ENCODE results near the gene TRABD2A. TPM values are rescaled to one million over a fixed set of nuclear protein-coding genes. Genes with fewer than 3 reads are reported as not detected.

The TRABD2A gene
- total and polyA plus RNA-seq, 2 of the 13 experiments (the other 11 are each of a cell fraction or from before 2014, with no cell fraction given): 0.15 TPM; not detected in 1

DNA sequence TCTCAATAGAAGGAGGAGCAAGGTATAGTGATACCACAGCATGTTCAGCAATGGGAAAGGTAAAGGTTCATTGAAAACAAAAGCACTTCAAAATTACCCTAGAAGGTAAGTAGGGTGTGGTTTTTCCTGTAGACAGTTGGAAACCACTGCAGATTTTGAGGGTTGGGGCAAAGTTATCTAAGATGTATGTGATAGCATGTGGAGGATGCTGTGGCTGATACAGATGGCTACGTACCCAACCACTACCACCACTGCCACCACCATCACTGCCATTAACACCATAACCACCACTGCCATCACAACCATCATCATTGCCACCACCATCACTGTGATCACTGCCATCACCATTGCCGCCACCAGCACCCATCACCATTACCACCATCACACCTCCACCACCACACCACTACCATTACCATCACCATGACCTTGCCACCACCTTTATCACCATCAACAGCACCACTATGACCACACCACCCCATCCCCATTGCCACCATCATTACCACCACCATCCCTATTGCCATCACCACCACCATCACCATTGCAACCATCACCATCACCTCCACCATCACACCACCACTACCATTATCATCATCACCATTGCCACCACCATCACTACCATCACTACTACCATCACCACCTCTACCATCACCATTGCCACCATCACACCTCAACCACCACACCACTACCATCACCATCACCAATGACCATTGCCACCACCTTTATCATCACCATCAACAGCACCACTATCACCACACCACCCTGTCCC, 28.2 kb upstream of the TRABD2A start (continued):
- TF ChIP-seq CREM (IDR thresholded peaks at IDR 0.05) (no peak), CREM (CRISPR knock-in tag; IDR thresholded peaks at IDR 0.05) (no peak), MED1 (CRISPR knock-in tag; IDR thresholded peaks at IDR 0.05) (no peak), AKAP8 (CRISPR knock-in tag; IDR thresholded peaks at IDR 0.05) (no peak), POLR2G (IDR thresholded peaks at IDR 0.05; ENCODE audit: low read depth, low read length) (no peak), CBX1 (IDR thresholded peaks at IDR 0.05; ENCODE audit: low read depth) (no peak), ZNF841 (CRISPR knock-in tag; IDR thresholded peaks at IDR 0.05; ENCODE audit: borderline replicate concordance) (no peak), ZKSCAN8 (CRISPR knock-in tag; IDR thresholded peaks at IDR 0.05; ENCODE audit: borderline replicate concordance) (no peak), CHD2 (IDR thresholded peaks at IDR 0.05; ENCODE audit: low read depth, low read length) (no peak), FOXK2 (IDR thresholded peaks at IDR 0.05) (peak; percentile 37; the same call in 1 of the 2 replicates), ZNF121 (CRISPR knock-in tag; IDR thresholded peaks at IDR 0.05) (no peak), EHMT2 (IDR thresholded peaks at IDR 0.05; ENCODE audit: borderline replicate concordance, low read depth, low read length) (no peak), ZNF253 (CRISPR knock-in tag; IDR thresholded peaks at IDR 0.05; ENCODE audit: borderline replicate concordance) (no peak), ZNF552 (CRISPR knock-in tag; IDR thresholded peaks at IDR 0.05; ENCODE audit: borderline replicate concordance) (no peak), RAD51 (IDR thresholded peaks at IDR 0.05; ENCODE audit: borderline replicate concordance) (no peak), ATF7 (IDR thresholded peaks at IDR 0.05) (peak; percentile 29; the same call in 1 of the 2 replicates), ATF7 (CRISPR knock-in tag; IDR thresholded peaks at IDR 0.05) (no peak)
- TF ChIP-seq, protein P1, sequence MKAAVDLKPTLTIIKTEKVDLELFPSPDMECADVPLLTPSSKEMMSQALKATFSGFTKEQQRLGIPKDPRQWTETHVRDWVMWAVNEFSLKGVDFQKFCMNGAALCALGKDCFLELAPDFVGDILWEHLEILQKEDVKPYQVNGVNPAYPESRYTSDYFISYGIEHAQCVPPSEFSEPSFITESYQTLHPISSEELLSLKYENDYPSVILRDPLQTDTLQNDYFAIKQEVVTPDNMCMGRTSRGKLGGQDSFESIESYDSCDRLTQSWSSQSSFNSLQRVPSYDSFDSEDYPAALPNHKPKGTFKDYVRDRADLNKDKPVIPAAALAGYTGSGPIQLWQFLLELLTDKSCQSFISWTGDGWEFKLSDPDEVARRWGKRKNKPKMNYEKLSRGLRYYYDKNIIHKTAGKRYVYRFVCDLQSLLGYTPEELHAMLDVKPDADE (CRISPR knock-in tag; IDR thresholded peaks at IDR 0.05): no peak
- TF ChIP-seq, protein P2, sequence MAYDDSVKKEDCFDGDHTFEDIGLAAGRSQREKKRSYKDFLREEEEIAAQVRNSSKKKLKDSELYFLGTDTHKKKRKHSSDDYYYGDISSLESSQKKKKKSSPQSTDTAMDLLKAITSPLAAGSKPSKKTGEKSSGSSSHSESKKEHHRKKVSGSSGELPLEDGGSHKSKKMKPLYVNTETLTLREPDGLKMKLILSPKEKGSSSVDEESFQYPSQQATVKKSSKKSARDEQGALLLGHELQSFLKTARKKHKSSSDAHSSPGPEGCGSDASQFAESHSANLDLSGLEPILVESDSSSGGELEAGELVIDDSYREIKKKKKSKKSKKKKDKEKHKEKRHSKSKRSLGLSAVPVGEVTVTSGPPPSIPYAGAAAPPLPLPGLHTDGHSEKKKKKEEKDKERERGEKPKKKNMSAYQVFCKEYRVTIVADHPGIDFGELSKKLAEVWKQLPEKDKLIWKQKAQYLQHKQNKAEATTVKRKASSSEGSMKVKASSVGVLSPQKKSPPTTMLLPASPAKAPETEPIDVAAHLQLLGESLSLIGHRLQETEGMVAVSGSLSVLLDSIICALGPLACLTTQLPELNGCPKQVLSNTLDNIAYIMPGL (CRISPR knock-in tag; IDR thresholded peaks at IDR 0.05; ENCODE audit: borderline replicate concordance in 1 of 2, low read depth in 1 of 2): no peak
- TF ChIP-seq, protein P3, sequence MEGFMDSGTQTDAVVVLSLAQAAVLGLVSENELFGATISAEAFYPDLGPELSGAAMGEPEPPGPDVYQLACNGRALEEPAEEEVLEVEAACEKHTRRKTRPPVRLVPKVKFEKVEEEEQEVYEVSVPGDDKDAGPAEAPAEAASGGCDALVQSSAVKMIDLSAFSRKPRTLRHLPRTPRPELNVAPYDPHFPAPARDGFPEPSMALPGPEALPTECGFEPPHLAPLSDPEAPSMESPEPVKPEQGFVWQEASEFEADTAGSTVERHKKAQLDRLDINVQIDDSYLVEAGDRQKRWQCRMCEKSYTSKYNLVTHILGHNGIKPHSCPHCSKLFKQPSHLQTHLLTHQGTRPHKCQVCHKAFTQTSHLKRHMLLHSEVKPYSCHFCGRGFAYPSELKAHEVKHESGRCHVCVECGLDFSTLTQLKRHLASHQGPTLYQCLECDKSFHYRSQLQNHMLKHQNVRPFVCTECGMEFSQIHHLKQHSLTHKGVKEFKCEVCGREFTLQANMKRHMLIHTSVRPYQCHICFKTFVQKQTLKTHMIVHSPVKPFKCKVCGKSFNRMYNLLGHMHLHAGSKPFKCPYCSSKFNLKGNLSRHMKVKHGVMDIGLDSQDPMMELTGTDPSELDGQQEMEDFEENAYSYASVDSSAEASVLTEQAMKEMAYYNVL (CRISPR knock-in tag; IDR thresholded peaks at IDR 0.05; ENCODE audit: borderline replicate concordance): no peak
- TF ChIP-seq, protein P4, sequence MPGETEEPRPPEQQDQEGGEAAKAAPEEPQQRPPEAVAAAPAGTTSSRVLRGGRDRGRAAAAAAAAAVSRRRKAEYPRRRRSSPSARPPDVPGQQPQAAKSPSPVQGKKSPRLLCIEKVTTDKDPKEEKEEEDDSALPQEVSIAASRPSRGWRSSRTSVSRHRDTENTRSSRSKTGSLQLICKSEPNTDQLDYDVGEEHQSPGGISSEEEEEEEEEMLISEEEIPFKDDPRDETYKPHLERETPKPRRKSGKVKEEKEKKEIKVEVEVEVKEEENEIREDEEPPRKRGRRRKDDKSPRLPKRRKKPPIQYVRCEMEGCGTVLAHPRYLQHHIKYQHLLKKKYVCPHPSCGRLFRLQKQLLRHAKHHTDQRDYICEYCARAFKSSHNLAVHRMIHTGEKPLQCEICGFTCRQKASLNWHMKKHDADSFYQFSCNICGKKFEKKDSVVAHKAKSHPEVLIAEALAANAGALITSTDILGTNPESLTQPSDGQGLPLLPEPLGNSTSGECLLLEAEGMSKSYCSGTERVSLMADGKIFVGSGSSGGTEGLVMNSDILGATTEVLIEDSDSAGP (CRISPR knock-in tag; IDR thresholded peaks at IDR 0.05; ENCODE audit: borderline replicate concordance): no peak
- TF ChIP-seq, protein P5, sequence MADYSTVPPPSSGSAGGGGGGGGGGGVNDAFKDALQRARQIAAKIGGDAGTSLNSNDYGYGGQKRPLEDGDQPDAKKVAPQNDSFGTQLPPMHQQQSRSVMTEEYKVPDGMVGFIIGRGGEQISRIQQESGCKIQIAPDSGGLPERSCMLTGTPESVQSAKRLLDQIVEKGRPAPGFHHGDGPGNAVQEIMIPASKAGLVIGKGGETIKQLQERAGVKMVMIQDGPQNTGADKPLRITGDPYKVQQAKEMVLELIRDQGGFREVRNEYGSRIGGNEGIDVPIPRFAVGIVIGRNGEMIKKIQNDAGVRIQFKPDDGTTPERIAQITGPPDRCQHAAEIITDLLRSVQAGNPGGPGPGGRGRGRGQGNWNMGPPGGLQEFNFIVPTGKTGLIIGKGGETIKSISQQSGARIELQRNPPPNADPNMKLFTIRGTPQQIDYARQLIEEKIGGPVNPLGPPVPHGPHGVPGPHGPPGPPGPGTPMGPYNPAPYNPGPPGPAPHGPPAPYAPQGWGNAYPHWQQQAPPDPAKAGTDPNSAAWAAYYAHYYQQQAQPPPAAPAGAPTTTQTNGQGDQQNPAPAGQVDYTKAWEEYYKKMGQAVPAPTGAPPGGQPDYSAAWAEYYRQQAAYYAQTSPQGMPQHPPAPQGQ (CRISPR knock-in tag; IDR thresholded peaks at IDR 0.05; ENCODE audit: borderline replicate concordance): no peak
